GM12865 (cell line): ENCODE measurements around the gene GAB1.
"Not testable (repeated sequence)": the region's sequence is repeated elsewhere in the genome, so short reads cannot be mapped to it uniquely, and the experiment has no call there.

Experiments used
- DNase-seq: peaks from one replicate; pipeline ENCODE4 v3.0.0; 2010; ENCODE audit warnings: low read depth
- H3K4me3 ChIP-seq: 2 replicates; pipeline ENCODE4 v1.5.1; 2011; ENCODE audit warnings: mild to moderate bottlenecking, low read depth, low read length, control low read depth
- CTCF ChIP-seq: IDR thresholded peaks from 2 replicates; pipeline ENCODE4 v1.5.1; 2011; ENCODE audit warnings: low read length, control low read depth, low read depth, inconsistent platforms; ENCODE audit not compliant: insufficient read depth; ENCODE audit errors: missing control alignments

Gene GAB1

DNA sequence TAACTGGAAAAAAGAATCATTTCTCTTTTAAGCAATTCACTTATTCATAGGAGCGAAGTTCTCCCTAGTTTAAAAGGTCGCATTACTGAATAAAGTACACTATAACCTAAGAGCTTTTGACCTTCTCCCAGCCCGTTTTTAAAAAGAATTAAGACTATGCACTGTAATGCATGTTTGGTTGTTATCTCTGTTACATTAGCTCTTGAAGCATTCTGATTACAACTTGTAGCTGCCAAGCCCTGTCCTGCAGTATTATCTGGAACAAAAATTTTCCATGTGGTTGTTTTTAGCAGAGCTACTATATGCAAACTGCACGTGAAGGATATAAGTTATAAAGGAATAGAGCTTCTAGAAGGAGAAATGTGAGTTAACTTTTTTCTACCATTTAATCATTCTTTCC, 8.1 kb downstream of the GAB1 start:
- DNase-seq: no peak
- no peak overlapping the region for H3K4me3 ChIP-seq
- no peak for TF ChIP-seq CTCF

DNA sequence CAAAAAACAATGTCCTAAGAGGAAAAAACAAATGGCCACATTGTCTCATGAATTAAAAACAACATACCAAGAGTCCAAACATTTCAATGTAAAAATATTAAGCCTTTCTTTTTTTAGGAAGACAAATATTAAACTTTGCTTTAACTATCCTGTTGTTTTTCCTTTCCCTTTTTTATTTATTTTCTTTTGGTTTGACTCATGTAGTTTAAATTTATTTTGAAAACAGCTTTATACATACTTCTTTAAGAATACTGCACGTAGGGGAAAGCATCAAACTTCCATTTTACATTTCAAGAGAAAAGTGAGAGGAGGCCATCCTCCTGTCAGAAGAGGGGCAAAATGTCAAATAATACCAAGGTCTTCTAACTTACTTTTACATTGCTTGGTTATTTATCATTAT, 8.7 kb downstream of the GAB1 start:
- no peak for DNase-seq
- H3K4me3 ChIP-seq: no peak overlapping the region

DNA sequence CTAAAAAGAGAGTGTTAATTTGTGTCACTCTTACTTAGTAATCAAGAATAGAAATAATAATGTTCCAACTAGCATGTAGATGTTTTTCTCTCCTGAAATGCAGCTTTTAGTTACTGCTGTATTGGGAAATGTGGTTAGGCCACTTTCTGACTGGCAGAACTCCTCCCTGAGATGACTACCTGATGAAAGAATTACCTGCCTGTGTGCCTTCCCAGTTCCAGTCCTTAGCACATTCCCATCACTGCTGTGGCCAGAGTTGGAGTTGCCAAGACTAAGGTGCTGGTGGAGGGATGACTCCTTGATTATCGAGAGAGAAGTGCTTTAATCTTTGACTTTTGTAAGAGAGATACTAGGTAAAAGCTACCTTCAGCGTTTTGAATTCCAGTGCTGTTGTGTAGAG, 9.5 kb downstream of the GAB1 start:
- TF ChIP-seq CTCF: no peak
- no peak for DNase-seq
- no peak overlapping the region for H3K4me3 ChIP-seq

More for the DNA sequence above, 8.7 kb downstream of the GAB1 start:
- no peak for TF ChIP-seq CTCF

DNA sequence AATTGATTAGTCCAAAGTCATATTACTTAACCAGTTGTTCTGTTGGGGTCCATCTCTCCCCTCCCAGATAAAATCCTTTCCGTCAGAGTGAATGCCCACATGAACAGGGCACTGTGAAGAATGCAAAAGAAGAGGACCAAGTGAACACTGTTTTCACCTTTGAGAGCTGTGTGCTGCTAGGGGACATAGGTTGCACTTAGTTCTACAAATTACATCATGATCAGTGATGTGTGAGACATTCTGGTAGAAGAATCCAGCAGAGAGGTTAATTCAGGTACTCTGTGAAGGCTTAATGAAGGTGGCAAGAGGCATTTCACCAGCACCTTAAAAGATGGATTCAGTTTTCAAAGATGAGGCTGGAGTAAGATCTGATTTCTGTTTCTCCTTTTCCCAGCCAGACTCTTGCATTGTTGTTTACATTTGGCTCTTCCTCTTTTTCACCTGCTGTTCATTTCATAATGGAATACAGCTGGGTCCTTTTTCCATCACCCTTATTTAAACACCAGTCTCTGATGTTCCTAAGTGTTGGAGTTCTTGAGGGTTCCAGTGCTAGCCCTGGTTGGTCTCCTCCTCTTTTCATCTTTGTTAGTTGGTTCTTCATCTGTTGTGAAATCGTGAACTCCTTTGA, 10.9 kb downstream of the GAB1 start:
- TF ChIP-seq CTCF: no peak
- no peak overlapping the region for H3K4me3 ChIP-seq
- no peak for DNase-seq

GRCh38 chr4:143348233-143349077, 11.8 kb downstream of the GAB1 start:
- no peak for DNase-seq
- no peak overlapping the region for H3K4me3 ChIP-seq
- TF ChIP-seq CTCF: no peak

DNA sequence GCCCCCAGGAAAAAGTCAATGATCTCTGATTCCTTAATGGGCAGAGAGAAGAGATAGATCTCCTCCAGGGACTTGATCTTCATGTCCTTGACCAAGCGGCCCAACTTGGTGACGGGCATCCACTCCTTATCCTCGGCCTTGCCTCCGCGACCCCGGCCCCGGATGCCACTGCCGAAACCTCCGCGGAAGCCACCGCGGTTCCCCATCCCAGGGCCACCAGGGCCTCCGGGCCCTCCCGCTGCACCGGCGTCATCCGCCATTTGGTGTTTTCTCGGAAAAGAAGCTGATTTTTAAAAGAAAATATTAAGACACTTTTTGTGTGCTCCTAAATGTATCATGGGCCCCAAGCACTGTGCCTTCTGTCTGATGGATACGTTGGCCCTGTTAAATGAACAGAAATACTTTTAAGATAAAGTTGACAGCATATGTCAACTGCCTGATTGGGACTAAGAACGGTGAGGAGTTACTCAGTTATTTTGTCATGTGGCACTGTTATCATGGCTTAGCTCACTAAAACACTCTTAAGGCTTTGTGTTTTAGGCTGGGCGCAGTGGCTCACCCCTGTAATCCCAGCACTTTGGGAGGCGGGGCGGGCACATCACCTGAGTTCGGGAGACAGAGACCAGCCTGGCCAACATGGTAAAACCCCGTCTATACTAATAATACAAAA, 13.3 kb downstream of the GAB1 start:
- DNase-seq, H3K4me3 ChIP-seq: not testable (repeated sequence)

DNA sequence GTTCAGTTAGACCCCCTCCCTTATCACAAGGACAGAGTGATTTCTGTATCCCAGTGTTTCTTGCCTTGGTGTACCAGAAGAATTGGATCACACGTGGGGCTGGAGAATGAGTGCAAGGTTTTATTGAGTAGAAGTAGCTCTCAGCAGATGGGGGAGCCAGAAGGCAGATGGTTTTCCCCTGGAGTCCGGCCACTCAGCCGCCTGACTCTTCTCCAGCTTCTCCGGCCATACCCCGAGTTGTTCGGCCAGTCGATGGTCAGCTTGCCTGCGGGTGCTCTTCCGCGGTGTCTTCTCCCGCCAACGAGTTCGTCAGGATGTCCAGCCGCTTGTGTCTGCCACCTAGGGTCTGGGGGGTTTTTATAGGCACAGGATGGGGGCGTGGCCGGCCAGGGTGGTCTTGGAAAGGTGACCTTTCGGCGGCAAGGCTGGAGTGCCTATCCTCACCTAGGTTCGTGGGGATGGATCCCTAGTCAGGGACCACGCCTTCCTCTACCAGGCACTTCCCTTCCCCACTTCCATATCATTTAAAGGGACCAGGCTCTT, 14.5 kb downstream of the GAB1 start:
- no peak for TF ChIP-seq CTCF
- DNase-seq: no peak
- no peak overlapping the region for H3K4me3 ChIP-seq
